Neuron (in vitro differentiated cells): ENCODE data around the gene GCHFR.

Source experiments
- H2AFZ ChIP-seq: one replicate; pipeline ENCODE4 v1.6.1; 2013; ENCODE audit warnings: low read depth, mild to moderate bottlenecking, inconsistent platforms, low read length, moderate library complexity
- H3K27me3 ChIP-seq: one replicate; pipeline ENCODE4 v1.6.1; 2013; ENCODE audit warnings: low read length; ENCODE audit not compliant: insufficient read depth
- H3K36me3 ChIP-seq: one replicate; pipeline ENCODE4 v1.6.1; 2013; ENCODE audit warnings: low read length; ENCODE audit not compliant: insufficient read depth
- H3K4me1 ChIP-seq: one replicate; pipeline ENCODE4 v1.6.1; 2013; ENCODE audit warnings: low read length; ENCODE audit not compliant: insufficient read depth
- H3K4me3 ChIP-seq: 2 replicates; pipeline ENCODE4 v1.5.1; 2013; ENCODE audit warnings: mild to moderate bottlenecking, low read length, moderate library complexity
- H3K9me3 ChIP-seq: one replicate; pipeline ENCODE4 v1.6.1; 2013; ENCODE audit warnings: low read length

GCHFR gene

DNA sequence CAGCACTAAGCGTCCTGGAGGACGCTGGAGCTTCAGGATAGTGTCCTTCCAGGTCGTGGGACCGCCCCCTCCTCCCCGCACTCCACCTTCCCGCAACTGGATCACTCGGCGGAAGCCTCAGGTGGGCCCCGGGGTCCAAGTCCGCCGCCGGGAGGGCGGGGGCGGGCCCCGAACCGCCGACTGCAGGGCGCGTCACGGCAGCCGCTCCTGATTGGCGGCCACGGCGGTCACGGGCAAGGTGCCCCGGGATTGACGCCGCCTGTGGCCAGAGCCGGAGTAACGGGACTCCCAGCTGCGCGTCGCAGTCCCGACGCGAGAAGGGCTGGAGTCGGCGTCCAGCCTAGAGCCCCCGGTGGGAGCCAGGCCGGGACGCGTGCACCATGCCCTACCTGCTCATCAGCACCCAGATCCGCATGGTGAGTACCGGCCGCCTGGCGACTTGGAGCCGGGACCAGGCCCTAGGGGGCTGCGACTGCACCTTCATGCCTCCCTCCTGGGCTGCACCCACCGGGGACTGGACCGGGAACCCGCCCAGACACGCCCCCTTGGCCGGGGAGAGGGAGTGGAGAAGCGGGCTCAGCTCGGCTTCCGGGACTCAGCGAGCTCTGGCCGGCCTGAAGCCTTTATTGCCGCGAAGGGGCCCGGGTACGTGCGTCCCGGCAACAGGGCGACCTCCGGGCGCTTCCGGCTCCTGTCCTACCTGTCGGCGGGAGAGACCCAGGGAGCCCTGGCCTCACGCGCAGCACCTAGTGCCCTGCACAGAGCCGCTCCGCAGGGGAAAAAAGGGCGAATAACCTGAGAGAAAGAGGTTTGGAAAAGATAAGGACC, at the start of gene GCHFR:
TSS of gene GCHFR (plus strand) at position 268 of the 828 bp plus-strand sequence. CDS start at position 381, 113 bp downstream.
- Histone ChIP-seq H3K27me3 (no peaks in the 10 kb centered on the region), H3K36me3 (no peaks in the 10 kb centered on the region), H3K4me1 (no peaks in the 10 kb centered on the region), H2AFZ (no peak within 1 kb of the TSS), H3K4me3 (peak within 1 kb of the TSS; percentile 35), H3K9me3 (no peaks in the 10 kb centered on the region)

DNA sequence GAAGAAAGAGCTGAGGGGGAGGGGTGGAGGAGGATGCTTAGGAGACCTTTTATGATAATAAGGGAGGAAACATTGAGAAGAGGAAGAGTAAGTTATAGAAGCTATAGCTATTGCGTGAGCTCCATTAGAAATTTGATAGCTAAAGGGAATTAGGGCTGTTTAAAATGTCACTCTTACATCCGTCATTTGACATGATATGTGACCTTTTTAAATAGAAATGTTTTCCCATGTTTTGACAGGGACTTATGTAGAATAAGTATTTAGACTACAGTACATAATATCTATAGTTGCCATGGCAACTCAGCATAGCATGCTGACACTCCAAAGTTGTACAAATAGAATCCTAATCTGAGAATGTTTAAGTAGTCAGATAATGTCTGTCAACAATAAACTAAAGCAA, 49.7 kb upstream of the GCHFR start:
- no peak overlapping the region for H3K4me3 ChIP-seq
- H3K4me1 ChIP-seq: no peaks in the 10 kb centered on the region
- H2AFZ ChIP-seq: no peak overlapping the region
- no peaks in the 10 kb centered on the region for H3K9me3 ChIP-seq
- no peaks in the 10 kb centered on the region for H3K27me3 ChIP-seq
- peaks cover 44% of the 10 kb centered on the region for H3K36me3 ChIP-seq

DNA sequence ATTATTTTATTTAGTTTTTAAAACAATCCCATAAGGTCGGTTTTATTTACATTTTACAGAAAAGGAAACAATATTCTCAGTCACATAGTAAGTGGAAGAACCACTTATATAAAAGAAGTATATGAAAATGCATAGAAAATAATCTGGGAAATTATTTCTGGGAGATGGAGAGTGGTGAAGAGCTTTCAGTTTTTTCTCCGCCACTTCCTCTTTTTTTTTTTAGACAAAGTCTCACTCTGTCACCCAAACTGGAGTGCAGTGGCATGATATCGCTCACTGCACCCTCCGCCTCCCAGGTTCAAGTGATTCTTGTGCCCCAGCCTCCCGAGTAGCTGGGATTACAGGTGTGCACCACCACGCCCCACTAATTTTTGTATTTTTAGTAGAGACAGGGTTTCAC, 47.7 kb upstream of the GCHFR start:
- Histone ChIP-seq H3K4me3 (no peak overlapping the region), H3K36me3 (peaks cover 39% of the 10 kb centered on the region), H3K27me3 (no peaks in the 10 kb centered on the region), H3K4me1 (no peaks in the 10 kb centered on the region), H2AFZ (no peak overlapping the region), H3K9me3 (no peaks in the 10 kb centered on the region)

DNA sequence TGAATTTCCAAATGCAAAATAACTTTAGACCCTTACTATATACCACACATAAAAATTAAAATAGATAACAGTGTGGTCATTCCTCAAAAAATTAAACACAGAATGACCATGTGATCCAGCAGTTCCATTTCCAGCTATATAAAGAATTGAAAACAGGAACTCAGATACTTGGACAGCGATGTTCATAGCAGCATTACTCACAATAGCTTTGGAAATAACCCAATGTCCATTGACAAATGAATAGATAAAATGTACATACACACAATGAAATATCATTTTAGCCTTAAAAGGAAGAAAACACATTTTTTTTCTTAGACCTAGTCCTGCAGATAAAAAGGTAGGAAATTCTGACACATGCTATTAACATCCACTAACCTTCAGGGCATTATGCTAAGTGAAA, 42.2 kb upstream of the GCHFR start:
- Histone ChIP-seq H3K4me1 (no peaks in the 10 kb centered on the region), H3K9me3 (peaks cover 1% of the 10 kb centered on the region), H3K4me3 (no peak overlapping the region), H3K27me3 (no peaks in the 10 kb centered on the region), H3K36me3 (peaks cover 36% of the 10 kb centered on the region), H2AFZ (no peak overlapping the region)

DNA sequence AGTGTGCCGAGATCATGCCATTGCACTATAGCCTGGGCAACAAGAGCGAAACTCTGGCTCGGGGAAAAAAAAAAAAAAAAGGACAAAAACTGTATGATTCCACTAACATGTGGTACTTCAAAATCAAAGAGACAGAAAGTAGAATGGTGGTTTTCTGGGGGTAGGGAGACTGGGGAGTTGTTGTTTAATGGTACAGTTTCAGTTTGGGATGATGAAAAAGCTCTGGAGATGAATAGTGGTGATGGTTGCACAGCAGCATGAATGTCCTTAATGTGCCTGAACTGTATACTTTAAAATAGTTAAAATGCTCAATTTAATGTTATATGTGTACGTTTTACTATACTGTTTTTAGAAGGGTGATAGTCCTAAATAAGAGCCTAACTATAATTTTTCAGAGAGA, 41.5 kb upstream of the GCHFR start:
- no peaks in the 10 kb centered on the region for H3K4me1 ChIP-seq
- H3K9me3 ChIP-seq: peaks cover 1% of the 10 kb centered on the region
- peaks cover 37% of the 10 kb centered on the region for H3K36me3 ChIP-seq
- H3K4me3 ChIP-seq: no peak overlapping the region
- no peak overlapping the region for H2AFZ ChIP-seq
- H3K27me3 ChIP-seq: no peaks in the 10 kb centered on the region

DNA sequence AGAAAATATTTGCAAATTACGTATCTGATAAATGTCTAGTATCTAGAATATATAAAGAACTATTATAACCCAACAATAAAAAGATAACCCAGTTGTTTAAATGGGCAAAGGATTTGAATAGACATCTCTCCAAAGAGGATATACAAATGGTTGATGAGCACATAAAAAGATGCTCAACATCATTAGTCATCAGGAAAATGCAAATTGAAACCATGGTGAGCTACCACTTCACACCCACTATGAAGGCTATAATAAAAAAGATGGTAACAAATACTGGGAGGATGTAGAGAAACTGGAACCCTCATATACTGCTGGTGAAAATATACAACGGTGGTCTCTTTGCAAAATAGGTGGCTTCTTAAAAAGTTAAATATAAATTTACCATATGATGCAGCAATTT, 40.9 kb upstream of the GCHFR start:
- H3K36me3 ChIP-seq: peaks cover 35% of the 10 kb centered on the region
- H3K4me3 ChIP-seq: no peak overlapping the region
- peaks cover 1% of the 10 kb centered on the region for H3K9me3 ChIP-seq
- H2AFZ ChIP-seq: no peak overlapping the region
- no peaks in the 10 kb centered on the region for H3K27me3 ChIP-seq
- no peaks in the 10 kb centered on the region for H3K4me1 ChIP-seq

DNA sequence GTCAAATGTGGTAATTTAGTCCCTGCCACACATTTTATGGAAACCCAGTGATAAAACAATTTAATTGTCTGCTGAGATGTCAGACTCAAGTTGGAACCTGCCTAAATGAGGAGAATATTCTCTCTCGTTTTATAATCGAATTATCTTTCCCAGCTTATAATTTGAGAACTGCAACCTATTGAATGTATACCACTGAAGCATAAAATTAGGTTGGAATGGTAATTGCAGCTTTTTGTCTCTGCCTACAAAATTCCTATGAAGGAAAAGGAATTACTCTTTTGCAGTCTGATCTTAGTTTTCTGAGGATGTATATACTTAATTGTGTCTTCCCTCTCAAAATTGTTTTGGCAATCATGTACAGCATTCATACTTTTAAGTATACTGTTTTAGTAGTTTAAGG, 39.9 kb upstream of the GCHFR start:
- Histone ChIP-seq H3K4me1 (no peaks in the 10 kb centered on the region), H2AFZ (no peak overlapping the region), H3K9me3 (peaks cover 1% of the 10 kb centered on the region), H3K27me3 (no peaks in the 10 kb centered on the region), H3K36me3 (peaks cover 34% of the 10 kb centered on the region), H3K4me3 (no peak overlapping the region)

DNA sequence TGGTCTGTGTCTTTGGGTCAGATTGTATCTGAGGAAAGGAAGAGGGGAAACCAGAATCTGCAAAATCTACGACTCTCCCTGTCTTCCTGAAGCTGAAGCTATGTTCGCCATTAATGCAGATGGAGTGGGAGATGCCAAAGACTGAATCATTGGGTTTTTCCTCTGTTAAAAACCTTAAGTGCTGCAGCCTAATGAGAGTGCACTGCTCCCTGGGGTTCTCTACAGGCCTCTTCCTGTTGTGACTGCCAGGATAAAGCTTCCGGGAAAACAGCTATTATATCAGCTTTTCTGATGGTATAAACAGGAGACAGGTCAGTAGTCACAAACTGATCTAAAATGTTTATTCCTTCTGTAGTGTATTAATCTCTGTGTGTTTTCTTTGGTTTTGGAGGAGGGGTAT, 32.8 kb upstream of the GCHFR start:
- H3K4me1 ChIP-seq: no peaks in the 10 kb centered on the region
- no peaks in the 10 kb centered on the region for H3K9me3 ChIP-seq
- H3K36me3 ChIP-seq: peaks cover 62% of the 10 kb centered on the region
- H2AFZ ChIP-seq: no peak overlapping the region
- H3K4me3 ChIP-seq: no peak overlapping the region
- H3K27me3 ChIP-seq: no peaks in the 10 kb centered on the region

DNA sequence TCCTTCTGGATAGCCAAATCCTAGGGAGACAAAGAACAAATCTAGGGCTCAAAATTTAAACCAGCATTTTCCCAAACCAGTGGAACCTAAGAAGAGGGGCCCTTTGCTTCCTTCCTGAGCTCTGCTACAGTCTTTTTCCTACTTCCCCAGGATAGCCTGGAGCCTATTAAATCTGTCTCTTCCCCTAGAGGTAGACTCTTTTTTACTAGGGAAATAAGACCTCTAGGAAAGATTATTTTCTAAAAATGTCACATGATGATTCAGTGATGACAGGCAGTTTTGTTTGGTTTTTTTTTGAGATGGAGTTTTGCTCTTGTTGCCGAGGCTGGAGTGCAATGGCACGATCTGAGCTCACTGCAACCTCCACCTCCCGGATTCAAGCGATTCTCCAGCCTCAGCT, 27.3 kb upstream of the GCHFR start:
- H3K27me3 ChIP-seq: no peaks in the 10 kb centered on the region
- no peaks in the 10 kb centered on the region for H3K4me1 ChIP-seq
- H3K36me3 ChIP-seq: peaks cover 73% of the 10 kb centered on the region
- no peak overlapping the region for H3K4me3 ChIP-seq
- no peak overlapping the region for H2AFZ ChIP-seq
- H3K9me3 ChIP-seq: no peaks in the 10 kb centered on the region

DNA sequence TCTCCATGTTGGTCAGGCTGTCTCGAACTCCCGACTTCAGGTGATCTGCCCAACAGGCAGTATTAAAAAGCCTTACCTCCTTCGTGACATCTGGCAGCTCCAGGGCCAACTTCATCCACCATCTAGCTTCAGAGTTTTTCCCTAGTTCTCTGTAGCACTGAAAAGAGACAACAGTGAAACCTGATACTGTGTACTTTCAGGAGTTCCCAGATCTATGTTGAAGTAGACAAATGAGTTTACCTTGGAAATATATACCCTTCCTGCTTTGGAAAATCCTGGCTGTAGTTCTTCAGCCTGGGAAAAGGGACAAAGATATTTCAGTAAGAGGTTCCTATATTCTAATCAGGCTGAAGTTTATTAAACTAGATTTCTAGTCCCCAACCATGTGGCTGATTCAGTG, 26.8 kb upstream of the GCHFR start:
- Histone ChIP-seq H3K27me3 (no peaks in the 10 kb centered on the region), H3K4me3 (no peak overlapping the region), H3K9me3 (no peaks in the 10 kb centered on the region), H3K36me3 (peaks cover 72% of the 10 kb centered on the region), H3K4me1 (no peaks in the 10 kb centered on the region), H2AFZ (no peak overlapping the region)

DNA sequence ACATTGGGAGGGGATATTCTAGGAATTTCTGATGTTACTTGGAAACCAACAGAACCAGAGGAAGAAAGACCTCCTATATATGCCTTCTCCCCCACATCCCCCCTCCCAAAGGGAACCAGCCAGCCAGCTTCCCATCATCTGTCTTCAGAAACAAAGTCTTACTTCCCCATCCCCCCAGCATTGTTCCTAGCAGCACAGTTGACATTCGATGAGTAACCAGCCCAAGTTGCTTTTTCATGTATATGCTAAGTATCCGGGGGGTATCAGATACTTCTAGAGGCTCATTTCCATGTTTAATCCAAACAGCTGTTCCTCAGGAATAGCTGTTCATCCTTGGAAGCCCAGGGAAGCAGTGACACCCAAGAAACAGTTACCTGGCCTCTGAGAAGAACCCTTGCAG, 24.8 kb upstream of the GCHFR start:
- Histone ChIP-seq H3K9me3 (no peaks in the 10 kb centered on the region), H3K36me3 (peaks cover 79% of the 10 kb centered on the region), H3K27me3 (no peaks in the 10 kb centered on the region), H2AFZ (no peak overlapping the region), H3K4me3 (no peak overlapping the region), H3K4me1 (no peaks in the 10 kb centered on the region)

DNA sequence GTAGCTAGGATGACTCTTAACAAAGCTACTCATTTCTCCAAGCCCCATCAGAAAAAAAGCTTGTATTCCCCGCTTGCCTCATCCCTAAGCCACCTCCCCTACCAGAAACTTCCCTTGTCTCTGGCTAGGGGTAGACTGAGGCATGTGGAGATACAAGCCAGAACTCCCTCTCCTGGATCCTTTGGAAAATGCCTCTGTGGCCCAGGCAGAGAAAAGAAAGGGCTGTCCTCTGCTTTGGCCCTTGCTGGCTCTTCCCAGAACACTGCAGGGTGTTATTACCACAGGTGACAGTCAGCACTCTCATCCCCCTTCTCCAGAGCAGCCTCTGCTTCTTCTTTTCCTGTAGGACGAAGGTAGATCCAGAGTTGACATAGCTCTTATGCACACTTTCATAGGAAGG, 24.0 kb upstream of the GCHFR start:
- peaks cover 79% of the 10 kb centered on the region for H3K36me3 ChIP-seq
- no peaks in the 10 kb centered on the region for H3K9me3 ChIP-seq
- no peak overlapping the region for H3K4me3 ChIP-seq
- no peaks in the 10 kb centered on the region for H3K4me1 ChIP-seq
- H3K27me3 ChIP-seq: no peaks in the 10 kb centered on the region
- H2AFZ ChIP-seq: no peak overlapping the region

DNA sequence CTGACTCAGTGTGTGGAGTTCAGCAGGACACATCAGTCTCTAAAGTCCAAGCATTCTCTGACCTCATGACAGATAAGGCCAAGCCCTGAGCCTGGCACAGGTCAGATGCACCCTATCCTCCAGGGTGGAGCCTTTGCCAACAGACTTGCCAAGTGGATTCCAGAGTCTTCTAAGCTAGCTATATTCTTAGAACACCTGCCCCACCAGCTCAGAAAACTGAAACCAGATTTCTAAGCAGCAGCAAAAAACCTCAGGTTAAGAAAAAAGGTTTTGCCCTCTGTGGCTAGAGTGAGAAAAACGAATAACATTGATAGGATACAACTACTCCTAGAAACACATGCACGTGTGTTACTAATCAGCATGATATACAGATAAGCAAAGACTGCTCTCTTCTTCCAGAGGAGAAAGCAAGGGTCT, 20.4 kb upstream of the GCHFR start:
- Histone ChIP-seq H3K4me3 (no peak overlapping the region), H3K4me1 (no peaks in the 10 kb centered on the region), H3K36me3 (peaks cover 47% of the 10 kb centered on the region)

More for the DNA sequence above, 20.4 kb upstream of the GCHFR start:
- no peak overlapping the region for H2AFZ ChIP-seq
- H3K27me3 ChIP-seq: no peaks in the 10 kb centered on the region
- H3K9me3 ChIP-seq: no peaks in the 10 kb centered on the region
